Endothelial cell of umbilical vein (primary cell): ENCODE results near the gene RABEP2. TPM values are rescaled to one million over a fixed set of nuclear protein-coding genes. Genes with fewer than 3 reads are reported as not detected.

Experiments used
- BruUV-seq: library from RNA; stranded (reverse); fragments of 400-500 nt; replicated peaks from 2 replicates; lab custom pipeline; 2021; lab: Mats Ljungman, UMichigan
- CTCF ChIA-PET: fragments of 300-600, 350-600 bp; sonication (Branson Sonifier 250); formaldehyde crosslinking; loops from one replicate; lab custom pipeline; 2021; ENCODE audit warnings: antibody characterized with exemption, inconsistent platforms; lab: Charles Lee
- POLR2A ChIA-PET: fragments of 300-600, 350-600 bp; sonication (Branson Sonifier 250); formaldehyde crosslinking; loops from one replicate; lab custom pipeline; 2021; ENCODE audit warnings: antibody characterized with exemption, inconsistent platforms; lab: Charles Lee
- DNase-seq: peaks from one replicate; pipeline ENCODE4 v3.0.0-alpha.2; 2011; ENCODE audit warnings: low read depth, low spot score
- FAIRE-seq: peaks from 2 replicates; lab custom pipeline; 2011; peaks lifted over from hg19 to GRCh38; lab: Jason Lieb, UNC
- H2AFZ ChIP-seq: 2 replicates; pipeline ENCODE4 v1.6.0; 2012; ENCODE audit warnings: low read depth, low read length, control low read depth, inconsistent platforms
- H3K27ac ChIP-seq: 2 replicates; pipeline ENCODE4 v1.5.1; 2011; ENCODE audit warnings: low read depth, mild to moderate bottlenecking, control low read depth, low read length, moderate library complexity; ENCODE audit not compliant: insufficient read depth
- H3K27me3 ChIP-seq, 2 experiments: 2 replicates each; pipeline versions ENCODE4 v1.6.0 to v1.6.1; 2011; ENCODE audit warnings: low read length in 2 of 2, mixed read lengths in 1 of 2; ENCODE audit not compliant: control insufficient read depth in 2 of 2, insufficient read depth in 2 of 2
- H3K36me3 ChIP-seq, 2 experiments: 2 replicates in 1 of 2; 3 replicates in 1 of 2; pipeline ENCODE4 v1.5.1; 2011; ENCODE audit warnings: low read length in 2 of 2, mild to moderate bottlenecking in 1 of 2, moderate library complexity in 1 of 2; ENCODE audit not compliant: control insufficient read depth in 2 of 2, insufficient read depth in 2 of 2; ENCODE audit errors: extremely low read depth in 1 of 2
- H3K4me1 ChIP-seq: 3 replicates; pipeline ENCODE4 v1.5.1; 2011; ENCODE audit warnings: mild to moderate bottlenecking, low read length; ENCODE audit not compliant: control insufficient read depth, insufficient read depth; ENCODE audit errors: extremely low read depth
- H3K4me2 ChIP-seq: 2 replicates; pipeline ENCODE4 v1.6.1; 2011; ENCODE audit warnings: low read length, control low read depth, mixed read lengths; ENCODE audit not compliant: insufficient read depth
- H3K4me3 ChIP-seq, 3 experiments: fragments of 200-600 bp in 1 of 3; sonication (generic), shearing (Covaris generic) in 1 of 3; replicated peaks in 1 of 3; 2 replicates each; pipeline ENCODE4 v1.5.1; 2011 to 2016; ENCODE audit warnings: control low read depth in 3 of 3, low read length in 3 of 3, mild to moderate bottlenecking in 2 of 3, inconsistent platforms in 1 of 3, low read depth in 1 of 3, moderate library complexity in 1 of 3; ENCODE audit not compliant: insufficient read depth in 1 of 3
- H3K79me2 ChIP-seq: 2 replicates; pipeline ENCODE4 v1.6.0; 2012; ENCODE audit warnings: low read length, inconsistent platforms; ENCODE audit not compliant: control insufficient read depth, insufficient read depth
- H3K9ac ChIP-seq: replicated peaks from 2 replicates; pipeline ENCODE3; 2011; ENCODE audit warnings: low read length, control low read depth; ENCODE audit not compliant: insufficient read depth; ENCODE audit errors: extremely low read depth
- H3K9me1 ChIP-seq: replicated peaks from 3 replicates; pipeline ENCODE4 v1.6.0; 2011; ENCODE audit warnings: mild to moderate bottlenecking, low read length; ENCODE audit not compliant: control insufficient read depth, insufficient read depth; ENCODE audit errors: extremely low read depth
- H3K9me3 ChIP-seq: replicated peaks from 2 replicates; pipeline ENCODE4 v1.5.1; 2012; ENCODE audit warnings: low read length, inconsistent platforms; ENCODE audit not compliant: control insufficient read depth, insufficient read depth
- H4K20me1 ChIP-seq: replicated peaks from 2 replicates; pipeline ENCODE3; 2011; ENCODE audit warnings: mild to moderate bottlenecking, low read length; ENCODE audit not compliant: control insufficient read depth, insufficient read depth; ENCODE audit errors: extremely low read depth
- GATA2 ChIP-seq: IDR thresholded peaks from 2 replicates; pipeline ENCODE4 v1.7.0; 2011; ENCODE audit warnings: low read depth, mild to moderate bottlenecking, moderate library complexity, mixed read lengths, low read length; ENCODE audit not compliant: insufficient read length, insufficient read depth
- JUN ChIP-seq: IDR thresholded peaks from 2 replicates; pipeline ENCODE4 v1.6.1; 2011; ENCODE audit warnings: borderline replicate concordance, low read depth; ENCODE audit not compliant: insufficient read length, insufficient read depth
- MYC ChIP-seq: IDR thresholded peaks from one replicate; pipeline ENCODE4 v1.6.1; 2011; ENCODE audit warnings: mild to moderate bottlenecking, low read depth, low read length
- POLR2A ChIP-seq: IDR thresholded peaks from 2 replicates; pipeline ENCODE4 v1.6.1; 2012; ENCODE audit warnings: low read depth, mild to moderate bottlenecking, control low read depth, low read length
- POLR2AphosphoS5 ChIP-seq: IDR thresholded peaks from 2 replicates; pipeline ENCODE4 v1.6.1; 2012; ENCODE audit warnings: low read depth, mild to moderate bottlenecking, control low read depth, low read length, moderate library complexity; ENCODE audit not compliant: insufficient read depth
- dilution Hi-C: fragments of 300-500 bp; cut with MboI; formaldehyde crosslinking; loops from one replicate; pipeline ENCODE4 v1.15.0; 2019; ENCODE audit warnings: low sequenced_read_pairs; ENCODE audit not compliant: extremely low pct_ligation_motif_present
- intact Hi-C: fragments of 100-400 bp; cut with micrococcal nuclease; formaldehyde crosslinking; loops from one replicate; pipeline ENCODE4 v1.10.0; 2022
- polyA plus RNA-seq, 4 experiments: library from polyadenylated mRNA; depleted of rRNA in 3 of 4; stranded (reverse) in 3 of 4; unstranded in 1 of 4; fragments of >200 nt; gene quantifications; 2 replicates each; pipeline versions ENCODE4 v1.2.1 to v1.2.3, GENCODE V29; 2011 to 2012; ENCODE audit warnings: missing spikeins in 1 of 4
- total RNA-seq: library from RNA; stranded (reverse); gene quantifications from 2 replicates; pipeline ENCODE4 v1.2.3, GENCODE V29; 2021
- TF ChIP-seq, protein P1 (sequence below): IDR thresholded peaks from 2 replicates; pipeline ENCODE4 v1.6.1; 2011; ENCODE audit not compliant: insufficient read depth, insufficient read length
- TF ChIP-seq, protein P2 (sequence below), 2 donors: IDR thresholded peaks; 1 replicate in 1 of 2; 2 replicates in 1 of 2; pipeline ENCODE4 v1.5.1; 2011; ENCODE audit warnings: low read length in 2 of 2, mild to moderate bottlenecking in 2 of 2, moderate library complexity in 2 of 2, control low read depth in 1 of 2, inconsistent platforms in 1 of 2, low read depth in 1 of 2; ENCODE audit not compliant: insufficient read depth in 1 of 2; ENCODE audit errors: extremely low read depth in 1 of 2

RABEP2 gene
- total and polyA plus RNA-seq, 2 donors (not counting 3 experiments of a cell fraction or from before 2014, with no cell fraction given): 25.9 to 37.4 TPM

DNA sequence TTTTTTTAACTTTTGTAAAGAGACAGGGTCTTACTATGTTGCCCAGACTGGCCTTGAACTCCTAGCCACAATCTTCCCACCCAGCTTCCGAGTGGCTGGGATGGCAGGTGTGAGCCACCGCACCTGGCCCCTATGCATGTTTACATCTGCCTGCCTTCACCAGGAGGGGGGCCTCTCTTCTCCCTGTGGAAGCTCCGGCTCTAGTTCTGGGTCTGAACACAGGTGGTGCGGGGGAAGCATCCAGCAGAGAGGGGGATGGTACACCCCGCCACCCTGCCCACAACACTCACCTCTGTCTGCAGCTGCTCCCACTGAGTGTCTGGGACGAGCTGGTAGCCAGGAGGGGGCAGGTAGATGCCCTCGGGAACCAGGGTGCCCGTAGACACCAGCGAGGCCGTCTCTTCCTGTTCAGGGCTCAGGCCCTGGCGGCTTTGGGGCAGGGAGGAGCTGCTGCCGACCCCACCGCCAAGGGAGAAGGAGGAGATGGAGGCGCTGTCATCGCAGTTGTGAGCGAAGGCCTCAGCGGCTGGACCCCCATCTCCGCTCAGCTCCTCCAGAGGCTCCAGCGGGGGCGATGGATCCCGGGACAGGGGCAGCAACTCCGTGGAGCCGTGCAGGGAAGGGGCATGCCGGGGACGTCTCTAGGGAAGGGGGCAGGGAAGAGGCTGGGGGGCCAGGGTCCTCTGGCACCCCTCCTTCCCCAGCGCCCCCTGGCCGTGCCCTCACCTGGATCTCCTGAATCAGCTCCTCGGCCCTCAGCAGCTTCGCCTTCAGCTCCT lies 10.9 kb downstream of the RABEP2 start:
- H3K9me1 ChIP-seq: no peaks in the 10 kb centered on the region
- H4K20me1 ChIP-seq: no peaks in the 10 kb centered on the region
- H3K9me3 ChIP-seq: no peaks in the 10 kb centered on the region
- intact Hi-C loops: no loop called here
- no peak for FAIRE-seq
- ChIA-PET CTCF (interaction anchor here (1.7 to 1.9 kb wide), 2 partner anchors 22 to 31 kb away, joined by 3 to 5 read pairs; no protein-coding TSS in a partner anchor), POLR2A (no interaction called here)
- dilution Hi-C loops: no loop called here
- DNase-seq: no peak
- no peak overlapping the region for H3K4me2 ChIP-seq
- H3K9ac ChIP-seq: no peak overlapping the region
- peaks cover 0 to 22% of the 10 kb centered on the region in 2 experiments for H3K36me3 ChIP-seq
- H3K27ac ChIP-seq: no peak overlapping the region
- H3K4me1 ChIP-seq: no peaks in the 10 kb centered on the region
- no TSS peak for BruUV-seq
- TF ChIP-seq MYC (no peak), POLR2AphosphoS5 (no peak), POLR2A (no peak), GATA2 (no peak), JUN (no peak)
- TF ChIP-seq, protein P1, sequence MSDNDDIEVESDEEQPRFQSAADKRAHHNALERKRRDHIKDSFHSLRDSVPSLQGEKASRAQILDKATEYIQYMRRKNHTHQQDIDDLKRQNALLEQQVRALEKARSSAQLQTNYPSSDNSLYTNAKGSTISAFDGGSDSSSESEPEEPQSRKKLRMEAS: no peak
- TF ChIP-seq, protein P2, sequence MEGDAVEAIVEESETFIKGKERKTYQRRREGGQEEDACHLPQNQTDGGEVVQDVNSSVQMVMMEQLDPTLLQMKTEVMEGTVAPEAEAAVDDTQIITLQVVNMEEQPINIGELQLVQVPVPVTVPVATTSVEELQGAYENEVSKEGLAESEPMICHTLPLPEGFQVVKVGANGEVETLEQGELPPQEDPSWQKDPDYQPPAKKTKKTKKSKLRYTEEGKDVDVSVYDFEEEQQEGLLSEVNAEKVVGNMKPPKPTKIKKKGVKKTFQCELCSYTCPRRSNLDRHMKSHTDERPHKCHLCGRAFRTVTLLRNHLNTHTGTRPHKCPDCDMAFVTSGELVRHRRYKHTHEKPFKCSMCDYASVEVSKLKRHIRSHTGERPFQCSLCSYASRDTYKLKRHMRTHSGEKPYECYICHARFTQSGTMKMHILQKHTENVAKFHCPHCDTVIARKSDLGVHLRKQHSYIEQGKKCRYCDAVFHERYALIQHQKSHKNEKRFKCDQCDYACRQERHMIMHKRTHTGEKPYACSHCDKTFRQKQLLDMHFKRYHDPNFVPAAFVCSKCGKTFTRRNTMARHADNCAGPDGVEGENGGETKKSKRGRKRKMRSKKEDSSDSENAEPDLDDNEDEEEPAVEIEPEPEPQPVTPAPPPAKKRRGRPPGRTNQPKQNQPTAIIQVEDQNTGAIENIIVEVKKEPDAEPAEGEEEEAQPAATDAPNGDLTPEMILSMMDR (IDR thresholded peaks at IDR 0.05; ENCODE audit: extremely low read depth in 1 of 2, insufficient read depth in 1 of 2, low read depth in 1 of 2, low read length in 2 of 2): no peak
- H3K79me2 ChIP-seq: no peaks in the 10 kb centered on the region
- no peak overlapping the region for H2AFZ ChIP-seq
- no peak overlapping the region for H3K4me3 ChIP-seq
- H3K27me3 ChIP-seq: no peaks in the 10 kb centered on the region
